GM18520 (cell line): ENCODE data around the gene RFPL4A.
"Not testable (repeated sequence)": the region's sequence is repeated elsewhere in the genome, so short reads cannot be mapped to it uniquely, and the experiment has no call there.

ENCODE experiments used
- ATAC-seq: cut with Tn5 transposase; IDR thresholded peaks from one replicate; pipeline ENCODE4 v1.9.1; 2021; ENCODE audit not compliant: unreplicated experiment

Gene RFPL4A

GRCh38 chr19:55758797-55759196, at the start of gene RFPL4A:
RFPL4A (plus strand) TSS chr19:55759097; CDS start chr19:55761801, 2,704 bp downstream.
- ATAC-seq: not testable (repeated sequence)

- ATAC-seq: no peak
Measured at GRCh38 chr19:55711719-55712118, 47.2 kb upstream of the RFPL4A start.

- ATAC-seq: no peak
Measured at GRCh38 chr19:55712804-55713631, 45.9 kb upstream of the RFPL4A start.

- ATAC-seq: no peak
Measured at GRCh38 chr19:55716531-55716930, 42.4 kb upstream of the RFPL4A start.

GRCh38 chr19:55717251-55717650, 41.6 kb upstream of the RFPL4A start:
- no peak for ATAC-seq

- not testable (repeated sequence) for ATAC-seq
Measured at GRCh38 chr19:55717879-55718711, 40.8 kb upstream of the RFPL4A start.

- no peak for ATAC-seq
Measured at GRCh38 chr19:55720214-55720746, 38.6 kb upstream of the RFPL4A start.

- no peak for ATAC-seq
Measured at GRCh38 chr19:55720801-55721200, 38.1 kb upstream of the RFPL4A start.

GRCh38 chr19:55723491-55723890, 35.4 kb upstream of the RFPL4A start:
- no peak for ATAC-seq

- not testable (repeated sequence) for ATAC-seq
Measured at GRCh38 chr19:55730378-55730777, 28.5 kb upstream of the RFPL4A start.

- ATAC-seq: no peak
Measured at GRCh38 chr19:55738302-55738701, 20.6 kb upstream of the RFPL4A start, which contains the start of gene NLRP9. NLRP9 (minus strand) TSS chr19:55738402; CDS start chr19:55738374, 28 bp downstream.

- no peak for ATAC-seq
Measured at GRCh38 chr19:55750715-55751114, 8.2 kb upstream of the RFPL4A start.

- no peak for ATAC-seq
Measured at GRCh38 chr19:55753401-55753800, 5.5 kb upstream of the RFPL4A start.

GRCh38 chr19:55756808-55757207, 2.1 kb upstream of the RFPL4A start:
- not testable (repeated sequence) for ATAC-seq

- ATAC-seq: no peak
Measured at GRCh38 chr19:55766466-55766865, 7.6 kb downstream of the RFPL4A start.

- ATAC-seq: not testable (repeated sequence)
Measured at GRCh38 chr19:55768818-55769217, 9.9 kb downstream of the RFPL4A start, which contains the start of gene RFPL4AL1. RFPL4AL1 (plus strand) TSS chr19:55769118; CDS start chr19:55771805, 2,687 bp downstream.

GRCh38 chr19:55769632-55770031, 10.7 kb downstream of the RFPL4A start:
- ATAC-seq: not testable (repeated sequence)

- no peak for ATAC-seq
Measured at GRCh38 chr19:55777528-55777927, 18.6 kb downstream of the RFPL4A start.

- ATAC-seq: no peak
Measured at GRCh38 chr19:55778331-55778730, 19.4 kb downstream of the RFPL4A start.

GRCh38 chr19:55781112-55781511, 22.2 kb downstream of the RFPL4A start:
- no peak for ATAC-seq

GRCh38 chr19:55795021-55795420, 36.1 kb downstream of the RFPL4A start:
- no peak for ATAC-seq
